ENCODE data around the gene KRT85. TPM values are rescaled to one million over a fixed set of nuclear protein-coding genes. Genes with fewer than 3 reads are reported as not detected.

KRT85 gene
- total RNA-seq, 1 donor from 2014 or later: not detected

DNA sequence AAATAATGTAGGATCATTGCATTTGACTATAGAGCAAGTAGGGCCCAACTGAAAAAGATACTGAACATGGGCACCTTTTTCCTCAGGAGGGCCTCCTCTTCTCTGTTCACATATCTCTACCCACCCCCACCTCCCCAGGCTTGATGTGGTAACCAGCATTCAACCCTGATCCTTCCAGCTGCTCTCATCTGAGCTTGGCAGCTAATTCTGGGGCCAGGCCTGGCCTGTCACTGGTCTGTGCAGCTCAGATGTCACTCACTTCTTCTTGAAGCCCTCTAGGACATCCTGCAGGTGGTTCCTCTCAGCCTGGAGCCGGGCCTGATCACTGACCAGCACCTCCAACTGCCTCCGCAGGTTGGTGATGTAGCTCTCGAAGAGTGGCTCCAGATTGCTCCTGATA is 16.1 kb upstream of the KRT85 start:
- DNase-seq (ENCODE audit: low spot score): no peak
- Mint-ChIP-seq H3K27me3 (ENCODE audit: unreplicated experiment) (peaks cover 5% of the 10 kb centered on the region), H3K36me3 (ENCODE audit: low read depth, unreplicated experiment) (no peaks in the 10 kb centered on the region), H3K9me3 (ENCODE audit: unreplicated experiment) (no peaks in the 10 kb centered on the region), H3K4me1 (ENCODE audit: unreplicated experiment) (no peaks in the 10 kb centered on the region), H3K4me3 (ENCODE audit: unreplicated experiment) (no peak overlapping the region), H3K27ac (ENCODE audit: unreplicated experiment) (no peak overlapping the region)
- TF ChIP-seq, protein P1, sequence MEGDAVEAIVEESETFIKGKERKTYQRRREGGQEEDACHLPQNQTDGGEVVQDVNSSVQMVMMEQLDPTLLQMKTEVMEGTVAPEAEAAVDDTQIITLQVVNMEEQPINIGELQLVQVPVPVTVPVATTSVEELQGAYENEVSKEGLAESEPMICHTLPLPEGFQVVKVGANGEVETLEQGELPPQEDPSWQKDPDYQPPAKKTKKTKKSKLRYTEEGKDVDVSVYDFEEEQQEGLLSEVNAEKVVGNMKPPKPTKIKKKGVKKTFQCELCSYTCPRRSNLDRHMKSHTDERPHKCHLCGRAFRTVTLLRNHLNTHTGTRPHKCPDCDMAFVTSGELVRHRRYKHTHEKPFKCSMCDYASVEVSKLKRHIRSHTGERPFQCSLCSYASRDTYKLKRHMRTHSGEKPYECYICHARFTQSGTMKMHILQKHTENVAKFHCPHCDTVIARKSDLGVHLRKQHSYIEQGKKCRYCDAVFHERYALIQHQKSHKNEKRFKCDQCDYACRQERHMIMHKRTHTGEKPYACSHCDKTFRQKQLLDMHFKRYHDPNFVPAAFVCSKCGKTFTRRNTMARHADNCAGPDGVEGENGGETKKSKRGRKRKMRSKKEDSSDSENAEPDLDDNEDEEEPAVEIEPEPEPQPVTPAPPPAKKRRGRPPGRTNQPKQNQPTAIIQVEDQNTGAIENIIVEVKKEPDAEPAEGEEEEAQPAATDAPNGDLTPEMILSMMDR (IDR thresholded peaks at IDR 0.05; ENCODE audit: unreplicated experiment): no peak

DNA sequence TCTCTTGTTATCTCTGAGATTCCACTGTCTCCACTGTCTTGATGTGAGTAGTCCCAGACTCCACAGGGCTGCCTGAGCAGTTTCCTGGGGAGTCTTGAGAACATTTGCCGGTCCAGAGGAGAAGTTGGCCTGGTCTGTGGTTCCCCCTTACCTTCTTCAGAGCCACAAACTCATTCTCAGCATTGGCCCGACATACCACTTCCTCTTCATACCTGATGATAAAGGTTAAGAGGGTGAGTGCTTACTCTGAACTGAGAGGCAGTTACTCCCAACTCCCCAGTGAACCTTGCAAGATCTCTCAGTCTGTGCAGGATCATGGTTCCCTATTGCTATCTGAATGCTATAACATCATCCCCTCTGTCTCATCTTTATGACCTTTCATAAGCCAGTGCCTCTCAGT is 15.6 kb upstream of the KRT85 start:
- Mint-ChIP-seq H3K27me3 (ENCODE audit: unreplicated experiment) (peaks cover 5% of the 10 kb centered on the region), H3K4me3 (ENCODE audit: unreplicated experiment) (no peak overlapping the region), H3K9me3 (ENCODE audit: unreplicated experiment) (no peaks in the 10 kb centered on the region), H3K27ac (ENCODE audit: unreplicated experiment) (no peak overlapping the region), H3K4me1 (ENCODE audit: unreplicated experiment) (no peaks in the 10 kb centered on the region), H3K36me3 (ENCODE audit: low read depth, unreplicated experiment) (no peaks in the 10 kb centered on the region)
- TF ChIP-seq, protein P1 (IDR thresholded peaks at IDR 0.05; ENCODE audit: unreplicated experiment): no peak
- no peak for DNase-seq (ENCODE audit: low spot score)

GRCh38 chr12:52381206-52381605 is 13.9 kb upstream of the KRT85 start:
- peaks cover 6% of the 10 kb centered on the region for H3K27me3 Mint-ChIP-seq (ENCODE audit: unreplicated experiment)
- TF ChIP-seq, protein P1 (IDR thresholded peaks at IDR 0.05; ENCODE audit: unreplicated experiment): no peak
- H3K27ac Mint-ChIP-seq (ENCODE audit: unreplicated experiment): no peak overlapping the region
- no peaks in the 10 kb centered on the region for H3K4me1 Mint-ChIP-seq (ENCODE audit: unreplicated experiment)
- no peak overlapping the region for H3K4me3 Mint-ChIP-seq (ENCODE audit: unreplicated experiment)
- DNase-seq (ENCODE audit: low spot score): no peak
- no peaks in the 10 kb centered on the region for H3K36me3 Mint-ChIP-seq (ENCODE audit: low read depth, unreplicated experiment)
- H3K9me3 Mint-ChIP-seq (ENCODE audit: unreplicated experiment): no peaks in the 10 kb centered on the region

- H3K9me3 Mint-ChIP-seq (ENCODE audit: unreplicated experiment): no peaks in the 10 kb centered on the region
- no peaks in the 10 kb centered on the region for H3K4me1 Mint-ChIP-seq (ENCODE audit: unreplicated experiment)
- DNase-seq (ENCODE audit: low spot score): peak; percentile 65
- no peak overlapping the region for H3K27ac Mint-ChIP-seq (ENCODE audit: unreplicated experiment)
- TF ChIP-seq, protein P1 (IDR thresholded peaks at IDR 0.05; ENCODE audit: unreplicated experiment): peak; percentile 45
- no peak overlapping the region for H3K4me3 Mint-ChIP-seq (ENCODE audit: unreplicated experiment)
- H3K36me3 Mint-ChIP-seq (ENCODE audit: low read depth, unreplicated experiment): no peaks in the 10 kb centered on the region
- H3K27me3 Mint-ChIP-seq (ENCODE audit: unreplicated experiment): peaks cover 6% of the 10 kb centered on the region
Observed at GRCh38 chr12:52380271-52380694, 13.0 kb upstream of the KRT85 start.

GRCh38 chr12:52379536-52379935 is 12.3 kb upstream of the KRT85 start:
- TF ChIP-seq, protein P1 (IDR thresholded peaks at IDR 0.05; ENCODE audit: unreplicated experiment): no peak
- Mint-ChIP-seq H3K36me3 (ENCODE audit: low read depth, unreplicated experiment) (no peaks in the 10 kb centered on the region), H3K9me3 (ENCODE audit: unreplicated experiment) (no peaks in the 10 kb centered on the region), H3K27me3 (ENCODE audit: unreplicated experiment) (peaks cover 6% of the 10 kb centered on the region), H3K4me1 (ENCODE audit: unreplicated experiment) (no peaks in the 10 kb centered on the region), H3K27ac (ENCODE audit: unreplicated experiment) (no peak overlapping the region), H3K4me3 (ENCODE audit: unreplicated experiment) (no peak overlapping the region)
- no peak for DNase-seq (ENCODE audit: low spot score)
